OCI-LY1 (cell line): Measurements from ENCODE around the gene ANKRD55.

Experiments used
- H2AFZ ChIP-seq: fragments of 200-600 bp; sonication (generic), shearing (Covaris generic); 2 replicates; pipeline ENCODE4 v1.6.0; 2014; ENCODE audit warnings: antibody characterized with exemption, mild to moderate bottlenecking, low read length
- H3F3A ChIP-seq: fragments of 200-600 bp; sonication (generic), shearing (Covaris generic); 2 replicates; pipeline ENCODE4 v1.6.0; 2014; ENCODE audit warnings: mild to moderate bottlenecking, antibody characterized with exemption, low read length, moderate library complexity; ENCODE audit not compliant: insufficient read depth
- H3K27ac ChIP-seq: fragments of 200-600 bp; sonication (generic); 2 replicates; pipeline ENCODE4 v1.5.1; 2014; ENCODE audit warnings: low read length, mixed run types, mild to moderate bottlenecking, low read depth; ENCODE audit not compliant: poor library complexity, severe bottlenecking
- H3K27me3 ChIP-seq: fragments of 200-600 bp; sonication (generic); 2 replicates; pipeline ENCODE4 v1.6.0; 2014; ENCODE audit warnings: antibody characterized with exemption, mild to moderate bottlenecking, low read length, moderate library complexity; ENCODE audit not compliant: insufficient read depth
- H3K36me3 ChIP-seq: fragments of 200-600 bp; sonication (generic); 2 replicates; pipeline ENCODE4 v1.6.1; 2014; ENCODE audit warnings: mild to moderate bottlenecking, antibody characterized with exemption, low read length, moderate library complexity, mixed read lengths; ENCODE audit not compliant: insufficient read depth
- H3K4me1 ChIP-seq: fragments of 200-600 bp; sonication (generic); 2 replicates; pipeline ENCODE4 v1.5.1; 2014; ENCODE audit warnings: mild to moderate bottlenecking, low read length, moderate library complexity; ENCODE audit not compliant: insufficient read depth, severe bottlenecking
- H3K4me2 ChIP-seq: fragments of 200-600 bp; sonication (generic), shearing (Covaris generic); 2 replicates; pipeline ENCODE4 v1.6.1; 2014; ENCODE audit warnings: low read length
- H3K4me3 ChIP-seq: fragments of 200-600 bp; sonication (generic); 2 replicates; pipeline ENCODE4 v1.5.1; 2014; ENCODE audit warnings: low read length, low read depth, mild to moderate bottlenecking, mixed read lengths; ENCODE audit not compliant: poor library complexity, severe bottlenecking
- H3K79me2 ChIP-seq: fragments of 200-600 bp; shearing (Covaris generic); 2 replicates; pipeline ENCODE4 v1.6.1; 2016; ENCODE audit warnings: mixed run types, low read length, mixed read lengths; ENCODE audit not compliant: insufficient read depth
- H3K9ac ChIP-seq: fragments of 200-600 bp; sonication (generic), shearing (Covaris generic); 2 replicates; pipeline ENCODE4 v1.6.1; 2014; ENCODE audit warnings: mild to moderate bottlenecking, low read length, mixed read lengths
- H3K9me2 ChIP-seq: fragments of 200-600 bp; sonication (generic), shearing (Covaris generic); 2 replicates; pipeline ENCODE4 v1.6.1; 2014; ENCODE audit warnings: low read depth, mild to moderate bottlenecking, low read length, mixed read lengths
- H3K9me3 ChIP-seq: fragments of 200-600 bp; shearing (Covaris generic); 2 replicates; pipeline ENCODE4 v1.6.1; 2014; ENCODE audit warnings: low read length, mixed read lengths
- H4K20me1 ChIP-seq: fragments of 200-600 bp; sonication (generic), shearing (Covaris generic); 2 replicates; pipeline ENCODE4 v1.6.0; 2016; ENCODE audit warnings: mild to moderate bottlenecking, low read length; ENCODE audit not compliant: insufficient read depth
- EZH2 ChIP-seq: fragments of 200-600 bp; sonication (generic), shearing (Covaris generic); IDR thresholded peaks from 2 replicates; pipeline ENCODE4 v1.8.0; 2017; ENCODE audit warnings: borderline replicate concordance, mixed run types, mild to moderate bottlenecking, antibody characterized with exemption, low read length, moderate library complexity, mixed read lengths
- TF ChIP-seq, protein P1 (sequence below): fragments of 200-600 bp; sonication (generic), shearing (Covaris generic); IDR thresholded peaks from 2 replicates; pipeline ENCODE4 v1.5.1; 2017; ENCODE audit warnings: mild to moderate bottlenecking, antibody characterized with exemption, low read length, moderate library complexity, mixed read lengths

Gene ANKRD55

DNA sequence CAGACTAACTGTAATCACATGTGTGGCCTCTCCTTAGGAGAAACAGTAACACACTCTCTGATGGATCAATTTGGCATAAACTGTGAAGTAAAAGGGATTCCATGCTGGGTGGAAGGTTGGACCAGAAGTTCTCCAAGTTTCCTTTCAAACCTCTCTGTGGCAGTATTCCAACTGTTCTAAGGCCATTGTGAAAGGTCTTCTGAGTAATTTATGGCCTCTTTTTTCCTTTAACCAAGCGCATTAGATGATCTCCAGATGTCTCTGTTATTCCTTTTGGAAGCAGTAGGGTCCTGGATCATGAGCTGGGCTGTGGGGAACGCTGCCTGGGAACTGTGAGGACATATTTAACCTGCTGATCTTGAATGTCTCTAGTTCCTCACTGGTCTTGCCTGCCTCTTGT is 157.8 kb downstream of the ANKRD55 start:
- H3K9me3 ChIP-seq: no peaks in the 10 kb centered on the region

DNA sequence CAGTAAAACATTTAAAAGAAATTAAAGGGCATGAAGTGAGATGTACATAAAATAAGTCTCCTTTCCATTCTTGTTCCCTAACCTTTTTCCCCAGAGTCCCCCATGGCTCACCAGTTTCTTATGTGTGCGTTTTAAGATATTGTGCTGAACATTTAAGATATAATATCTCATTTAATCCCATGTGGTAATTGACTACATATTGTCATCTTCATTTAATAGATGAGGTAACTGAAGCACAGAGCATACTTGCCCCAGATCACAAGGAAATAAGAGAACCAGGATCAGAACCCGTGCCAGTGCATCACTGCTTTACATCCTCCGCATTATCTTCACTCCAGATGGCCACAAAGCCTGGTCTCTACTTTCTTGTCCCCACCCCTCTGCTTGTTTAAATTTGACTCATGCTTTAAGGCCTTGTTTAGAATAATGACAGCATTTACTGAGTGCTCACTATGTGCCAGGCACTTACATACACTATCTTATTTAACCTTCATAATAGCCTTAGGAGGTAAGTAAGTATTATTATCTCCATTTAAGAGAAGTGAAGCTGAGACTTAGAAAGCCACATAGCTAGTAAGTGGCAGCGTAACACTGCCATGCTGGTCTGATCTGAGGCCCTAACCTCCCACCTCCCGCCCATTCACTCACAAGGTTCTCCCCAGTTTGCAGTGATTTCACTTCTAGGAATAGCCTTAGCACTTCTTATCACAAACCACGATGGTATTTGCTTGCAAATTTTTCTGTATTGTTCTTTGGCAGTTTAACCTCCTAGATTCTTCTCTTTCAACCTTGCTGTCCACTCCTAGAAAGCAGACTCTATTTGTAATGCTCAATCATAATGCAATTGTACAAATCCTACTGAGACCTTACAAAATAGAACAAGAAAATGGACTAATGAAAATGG is 160.0 kb downstream of the ANKRD55 start:
- Histone ChIP-seq H3K4me2 (no peak overlapping the region), H3K4me1 (no peaks in the 10 kb centered on the region), H3K4me3 (no peak overlapping the region), H2AFZ (no peak overlapping the region), H3F3A (no peaks in the 10 kb centered on the region), H3K9me2 (no peaks in the 10 kb centered on the region), H3K27me3 (no peaks in the 10 kb centered on the region), H3K9me3 (no peaks in the 10 kb centered on the region), H3K9ac (no peak overlapping the region), H4K20me1 (no peaks in the 10 kb centered on the region), H3K27ac (no peak overlapping the region), H3K79me2 (no peaks in the 10 kb centered on the region), H3K36me3 (no peaks in the 10 kb centered on the region)
- TF ChIP-seq EZH2: no peak
- TF ChIP-seq, protein P1, sequence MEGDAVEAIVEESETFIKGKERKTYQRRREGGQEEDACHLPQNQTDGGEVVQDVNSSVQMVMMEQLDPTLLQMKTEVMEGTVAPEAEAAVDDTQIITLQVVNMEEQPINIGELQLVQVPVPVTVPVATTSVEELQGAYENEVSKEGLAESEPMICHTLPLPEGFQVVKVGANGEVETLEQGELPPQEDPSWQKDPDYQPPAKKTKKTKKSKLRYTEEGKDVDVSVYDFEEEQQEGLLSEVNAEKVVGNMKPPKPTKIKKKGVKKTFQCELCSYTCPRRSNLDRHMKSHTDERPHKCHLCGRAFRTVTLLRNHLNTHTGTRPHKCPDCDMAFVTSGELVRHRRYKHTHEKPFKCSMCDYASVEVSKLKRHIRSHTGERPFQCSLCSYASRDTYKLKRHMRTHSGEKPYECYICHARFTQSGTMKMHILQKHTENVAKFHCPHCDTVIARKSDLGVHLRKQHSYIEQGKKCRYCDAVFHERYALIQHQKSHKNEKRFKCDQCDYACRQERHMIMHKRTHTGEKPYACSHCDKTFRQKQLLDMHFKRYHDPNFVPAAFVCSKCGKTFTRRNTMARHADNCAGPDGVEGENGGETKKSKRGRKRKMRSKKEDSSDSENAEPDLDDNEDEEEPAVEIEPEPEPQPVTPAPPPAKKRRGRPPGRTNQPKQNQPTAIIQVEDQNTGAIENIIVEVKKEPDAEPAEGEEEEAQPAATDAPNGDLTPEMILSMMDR: no peak

More for the DNA sequence above, 157.8 kb downstream of the ANKRD55 start:
- Histone ChIP-seq H3K4me3 (no peak overlapping the region), H2AFZ (no peak overlapping the region), H3K36me3 (no peaks in the 10 kb centered on the region), H3K27ac (no peak overlapping the region), H3F3A (no peaks in the 10 kb centered on the region), H3K4me1 (no peaks in the 10 kb centered on the region), H3K79me2 (no peaks in the 10 kb centered on the region), H3K9me2 (no peaks in the 10 kb centered on the region), H3K9ac (no peak overlapping the region), H4K20me1 (no peaks in the 10 kb centered on the region), H3K4me2 (no peak overlapping the region), H3K27me3 (no peaks in the 10 kb centered on the region)
- TF ChIP-seq, protein P1: no peak
- no peak for TF ChIP-seq EZH2

DNA sequence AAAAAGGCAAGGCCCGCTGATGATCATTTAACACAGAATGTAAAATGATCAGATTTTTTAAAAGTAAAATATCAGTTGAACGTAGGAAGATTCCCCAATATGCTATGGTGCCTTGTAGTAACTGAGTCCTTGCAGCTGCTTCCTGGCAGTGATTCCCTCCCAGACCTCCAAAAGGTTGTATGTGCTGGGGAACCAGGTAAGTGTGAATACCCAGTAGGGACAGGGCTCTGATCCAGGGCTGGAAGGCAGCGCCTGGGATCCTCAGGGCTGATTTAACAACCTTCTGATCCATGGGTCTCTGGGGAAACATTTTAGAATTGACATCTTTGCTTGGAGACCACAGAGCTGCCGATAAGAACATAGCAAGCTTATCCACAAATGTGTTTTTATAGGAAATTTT is 161.7 kb downstream of the ANKRD55 start:
- H3K27me3 ChIP-seq: no peaks in the 10 kb centered on the region
- TF ChIP-seq, protein P1: no peak
- TF ChIP-seq EZH2: no peak
- H3K4me2 ChIP-seq: no peak overlapping the region
- no peaks in the 10 kb centered on the region for H3K4me1 ChIP-seq
- H3K9me2 ChIP-seq: no peaks in the 10 kb centered on the region
- no peaks in the 10 kb centered on the region for H4K20me1 ChIP-seq
- no peak overlapping the region for H2AFZ ChIP-seq
- H3K9me3 ChIP-seq: no peaks in the 10 kb centered on the region
- H3K4me3 ChIP-seq: no peak overlapping the region
- H3F3A ChIP-seq: no peaks in the 10 kb centered on the region
- no peak overlapping the region for H3K27ac ChIP-seq
- H3K79me2 ChIP-seq: no peaks in the 10 kb centered on the region
- no peaks in the 10 kb centered on the region for H3K36me3 ChIP-seq
- H3K9ac ChIP-seq: no peak overlapping the region
